ENCODE results near the gene CCHCR1. TPM values are rescaled to one million over a fixed set of nuclear protein-coding genes. Genes with fewer than 3 reads are reported as not detected.

The CCHCR1 gene
- total and polyA plus RNA-seq, 2 of the 13 experiments (the other 11 are each of a cell fraction or from before 2014, with no cell fraction given) = 14.6 to 28.2 TPM

DNA sequence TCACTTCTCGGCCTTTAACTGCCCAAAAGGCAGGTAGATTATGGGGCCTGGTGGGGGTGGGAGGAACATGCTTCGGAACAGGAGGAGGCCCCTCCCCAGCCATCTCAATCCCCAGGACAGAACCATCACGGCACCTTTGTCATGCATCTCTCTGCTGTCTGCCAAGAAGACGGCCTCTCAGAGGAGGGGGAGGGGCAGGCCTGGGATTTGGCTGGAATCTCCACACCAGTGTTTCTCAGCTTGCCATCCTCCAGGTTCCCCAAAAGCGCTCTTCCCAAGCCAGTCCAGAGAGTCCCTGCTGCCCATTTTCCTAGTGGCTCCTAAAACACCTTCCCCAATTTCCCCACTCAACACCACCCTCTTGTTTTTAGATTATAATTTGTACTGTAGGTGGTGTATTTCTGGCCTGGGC, 15.4 kb upstream of the CCHCR1 start:
- H3K27ac ChIP-seq (ENCODE audit: extremely low read length, insufficient read depth, low read length) = no peak overlapping the region
- H3K4me2 ChIP-seq (ENCODE audit: low read depth, low read length) = no peak overlapping the region
- no peak for TF ChIP-seq ZNF616 (CRISPR knock-in tag; IDR thresholded peaks at IDR 0.05; ENCODE audit: low read depth)
- no peak for TF ChIP-seq RBM39 (IDR thresholded peaks at IDR 0.05; ENCODE audit: low read depth, low read length, poor library complexity, severe bottlenecking)
- no peak for TF ChIP-seq ZFAT (CRISPR knock-in tag; conservative IDR thresholded peaks at IDR 0.05)
- no peak for TF ChIP-seq ZNF331 (CRISPR knock-in tag; IDR thresholded peaks at IDR 0.05)
- TF ChIP-seq, protein P1, sequence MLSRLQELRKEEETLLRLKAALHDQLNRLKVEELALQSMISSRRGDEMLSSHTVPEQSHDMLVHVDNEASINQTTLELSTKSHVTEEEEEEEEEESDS (CRISPR knock-in tag; IDR thresholded peaks at IDR 0.05; ENCODE audit: borderline replicate concordance) = no peak
- no peak for TF ChIP-seq SNAI1 (CRISPR knock-in tag; IDR thresholded peaks at IDR 0.05; ENCODE audit: borderline replicate concordance)
- TF ChIP-seq PHF20 (CRISPR knock-in tag; IDR thresholded peaks at IDR 0.05) = no peak
- WGBS (ENCODE audit: low lambda C conversion rate) = 71% methylated on average over 5 of the region's 5 CpGs
- ATAC-seq (no peak), FAIRE-seq (no peak), DNase-seq (ENCODE audit: low spot score) (no peak)
- H3K9me3 ChIP-seq (ENCODE audit: low read length) = no peaks in the 10 kb centered on the region
- ChIA-PET POLR2A (no interaction called here), CTCF (ENCODE audit: low intra/inter-chr PET ratio, low total read pairs) (no interaction called here)
- H2AFZ ChIP-seq (ENCODE audit: low read length) = no peak overlapping the region
- H3K9ac ChIP-seq (ENCODE audit: insufficient read depth, low read depth, low read length) = no peak overlapping the region
- no peaks in the 10 kb centered on the region for H3K4me1 ChIP-seq (ENCODE audit: insufficient read depth, low read length)
- H3K79me2 ChIP-seq (ENCODE audit: insufficient read depth, low read length) = peaks cover 3% of the 10 kb centered on the region
- in situ Hi-C loops (cut with HindIII; ENCODE audit: extremely low pct_ligation_motif_present, low pct_unique_long_range_greater_than_20kb) = no loop called here
- H4K20me1 ChIP-seq (ENCODE audit: insufficient read depth, low read length) = no peaks in the 10 kb centered on the region; the same call in 1 of the 2 replicates
- intact Hi-C loops (cut with micrococcal nuclease; ENCODE audit: unreplicated experiment) = no loop called here
- no peak overlapping the region for H3K4me3 ChIP-seq (replicated peaks in 1 of 3; ENCODE audit: insufficient read depth in 1 of 3, low read depth in 2 of 3, low read length in 3 of 3)
- BruUV-seq (replicated peaks) = no TSS peak
- no peaks in the 10 kb centered on the region for H3K27me3 ChIP-seq (ENCODE audit: control insufficient read depth in 1 of 2, insufficient read depth in 2 of 2, low read length in 2 of 2)
- peaks cover 10 to 42% of the 10 kb centered on the region in 2 experiments for H3K36me3 ChIP-seq (replicated peaks in 1 of 2; ENCODE audit: control insufficient read depth in 1 of 2, insufficient read depth in 2 of 2, low read length in 2 of 2)

Measured in HepG2 (cell line).